Chondrocyte (in vitro differentiated cells): ENCODE results near the gene ACOXL. TPM values are rescaled to one million over a fixed set of nuclear protein-coding genes. Genes with fewer than 3 reads are reported as not detected.

Experiments used
- DNase-seq: peaks from one replicate; pipeline ENCODE4 v3.0.0; 2021; ENCODE audit warnings: mixed read lengths, low spot score
- H3K27ac Mint-ChIP-seq: one replicate; pipeline ENCODE4 v1.8.0; 2021; ENCODE audit warnings: mild to moderate bottlenecking, moderate library complexity, mixed read lengths; ENCODE audit not compliant: unreplicated experiment
- H3K27me3 Mint-ChIP-seq: 2 replicates; pipeline ENCODE4 v1.8.0; 2021; ENCODE audit warnings: low read depth, mixed read lengths
- H3K36me3 Mint-ChIP-seq: 2 replicates; pipeline ENCODE4 v1.8.0; 2021; ENCODE audit warnings: low read depth, mixed read lengths
- H3K4me1 Mint-ChIP-seq: 2 replicates; pipeline ENCODE4 v1.8.0; 2021; ENCODE audit warnings: low read depth, mild to moderate bottlenecking, mixed read lengths
- H3K4me3 Mint-ChIP-seq: one replicate; pipeline ENCODE4 v1.8.0; 2021; ENCODE audit warnings: mild to moderate bottlenecking, moderate library complexity, mixed read lengths; ENCODE audit not compliant: unreplicated experiment
- H3K9me3 Mint-ChIP-seq: 2 replicates; pipeline ENCODE4 v1.8.0; 2021; ENCODE audit warnings: low read depth, mixed read lengths
- total RNA-seq: library from RNA; stranded (reverse); gene quantifications from 3 replicates; pipeline ENCODE4 v1.2.1, GENCODE V29; 2021
- TF ChIP-seq, protein P1 (sequence below): fragments of 200-600 bp; sonication (generic); IDR thresholded peaks from 2 replicates; pipeline ENCODE4 v1.5.0; 2021; ENCODE audit warnings: antibody characterized with exemption, mild to moderate bottlenecking, moderate library complexity

The ACOXL gene
- total RNA-seq, 1 donor from 2014 or later: not detected

DNA sequence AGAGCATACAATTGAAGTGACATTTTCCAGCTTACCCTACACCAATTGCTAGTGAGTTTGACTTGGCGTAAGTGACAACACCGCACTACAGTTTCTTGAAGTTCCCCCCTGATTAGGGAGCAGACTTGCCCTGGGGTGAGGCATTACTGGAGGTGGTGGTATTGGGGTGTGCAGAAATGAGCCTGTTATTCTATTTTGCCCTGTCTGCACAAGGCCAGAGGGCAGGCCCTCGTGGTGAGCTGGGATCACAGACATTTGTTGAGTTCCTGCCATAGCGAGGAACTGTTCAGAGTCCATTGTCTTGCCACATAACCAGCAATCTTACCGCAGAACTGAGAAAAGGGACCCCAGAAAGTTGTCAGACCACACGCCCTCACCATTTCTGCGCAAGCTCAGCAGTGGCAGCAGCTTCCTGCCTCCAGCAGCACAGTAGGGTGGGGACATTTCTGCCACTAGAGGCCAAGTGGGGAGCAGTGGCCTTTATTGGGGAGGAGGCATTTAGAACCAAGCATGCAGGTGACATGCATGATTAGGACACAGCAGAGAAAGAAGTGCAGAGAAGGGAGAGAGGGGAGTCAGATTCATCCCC, 284.8 kb downstream of the ACOXL start:
- peaks cover 24% of the 10 kb centered on the region for H3K27me3 Mint-ChIP-seq
- no peak overlapping the region for H3K27ac Mint-ChIP-seq
- peaks cover 12% of the 10 kb centered on the region for H3K9me3 Mint-ChIP-seq
- H3K36me3 Mint-ChIP-seq: peaks cover 2% of the 10 kb centered on the region
- no peaks in the 10 kb centered on the region for H3K4me1 Mint-ChIP-seq
- H3K4me3 Mint-ChIP-seq: no peak overlapping the region
- TF ChIP-seq, protein P1, sequence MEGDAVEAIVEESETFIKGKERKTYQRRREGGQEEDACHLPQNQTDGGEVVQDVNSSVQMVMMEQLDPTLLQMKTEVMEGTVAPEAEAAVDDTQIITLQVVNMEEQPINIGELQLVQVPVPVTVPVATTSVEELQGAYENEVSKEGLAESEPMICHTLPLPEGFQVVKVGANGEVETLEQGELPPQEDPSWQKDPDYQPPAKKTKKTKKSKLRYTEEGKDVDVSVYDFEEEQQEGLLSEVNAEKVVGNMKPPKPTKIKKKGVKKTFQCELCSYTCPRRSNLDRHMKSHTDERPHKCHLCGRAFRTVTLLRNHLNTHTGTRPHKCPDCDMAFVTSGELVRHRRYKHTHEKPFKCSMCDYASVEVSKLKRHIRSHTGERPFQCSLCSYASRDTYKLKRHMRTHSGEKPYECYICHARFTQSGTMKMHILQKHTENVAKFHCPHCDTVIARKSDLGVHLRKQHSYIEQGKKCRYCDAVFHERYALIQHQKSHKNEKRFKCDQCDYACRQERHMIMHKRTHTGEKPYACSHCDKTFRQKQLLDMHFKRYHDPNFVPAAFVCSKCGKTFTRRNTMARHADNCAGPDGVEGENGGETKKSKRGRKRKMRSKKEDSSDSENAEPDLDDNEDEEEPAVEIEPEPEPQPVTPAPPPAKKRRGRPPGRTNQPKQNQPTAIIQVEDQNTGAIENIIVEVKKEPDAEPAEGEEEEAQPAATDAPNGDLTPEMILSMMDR: no peak
- no peak for DNase-seq

DNA sequence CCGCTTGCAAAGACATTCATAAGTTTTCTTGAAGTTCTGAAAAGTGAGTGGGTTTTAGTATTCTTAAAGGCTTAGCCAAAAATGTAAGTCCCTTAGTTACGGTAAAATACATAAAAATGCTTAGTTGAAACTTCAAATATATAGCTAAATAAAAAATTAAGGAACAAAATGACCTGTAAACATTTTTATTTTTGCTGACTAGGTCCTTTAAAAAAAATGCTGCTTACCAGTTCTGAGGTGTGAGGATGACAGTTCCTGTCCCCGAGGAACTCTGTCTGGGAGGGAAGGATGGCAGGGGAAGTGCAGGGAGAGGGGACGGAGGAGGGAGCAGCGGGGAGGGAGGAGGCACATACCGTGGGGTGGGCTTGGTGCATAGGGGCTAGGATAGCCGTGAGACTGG, 285.5 kb downstream of the ACOXL start:
- peaks cover 7% of the 10 kb centered on the region for H3K9me3 Mint-ChIP-seq
- TF ChIP-seq, protein P1: no peak
- H3K27me3 Mint-ChIP-seq: peaks cover 28% of the 10 kb centered on the region
- peaks cover 2% of the 10 kb centered on the region for H3K36me3 Mint-ChIP-seq
- H3K4me3 Mint-ChIP-seq: no peak overlapping the region
- no peaks in the 10 kb centered on the region for H3K4me1 Mint-ChIP-seq
- no peak for DNase-seq
- H3K27ac Mint-ChIP-seq: no peak overlapping the region

DNA sequence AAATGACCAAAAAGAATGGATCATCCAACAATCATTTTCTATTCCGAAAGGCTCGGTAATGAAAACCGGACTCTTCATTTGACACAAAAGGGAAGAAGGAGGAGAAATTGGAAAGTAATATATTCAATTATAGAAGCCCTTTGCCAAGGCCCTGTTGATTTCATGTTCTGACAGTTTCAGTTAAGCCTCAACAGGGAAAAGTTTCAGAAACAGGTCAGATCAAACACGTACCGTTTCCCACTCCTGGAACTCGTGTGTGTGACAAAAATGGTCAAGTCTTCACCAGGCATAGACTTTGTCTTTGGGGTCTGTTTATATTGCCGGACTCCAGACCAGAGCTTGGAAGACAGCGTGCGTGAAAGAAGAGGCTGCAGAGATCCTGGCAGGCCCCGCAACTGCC, 287.0 kb downstream of the ACOXL start:
- Mint-ChIP-seq H3K9me3 (no peaks in the 10 kb centered on the region), H3K36me3 (peaks cover 2% of the 10 kb centered on the region), H3K27ac (no peak overlapping the region), H3K4me1 (no peaks in the 10 kb centered on the region), H3K27me3 (peaks cover 37% of the 10 kb centered on the region), H3K4me3 (no peak overlapping the region)
- TF ChIP-seq, protein P1: no peak
- DNase-seq: no peak

- H3K27ac Mint-ChIP-seq: no peak overlapping the region
- H3K27me3 Mint-ChIP-seq: peaks cover 52% of the 10 kb centered on the region
- H3K9me3 Mint-ChIP-seq: no peaks in the 10 kb centered on the region
- H3K4me3 Mint-ChIP-seq: no peak overlapping the region
- peaks cover 3% of the 10 kb centered on the region for H3K36me3 Mint-ChIP-seq
- TF ChIP-seq, protein P1: no peak
- H3K4me1 Mint-ChIP-seq: no peaks in the 10 kb centered on the region
- no peak for DNase-seq
These were observed 290.3 kb downstream of the ACOXL start for GRCh38 chr2:111022633-111023032.

GRCh38 chr2:111024496-111024895, 292.1 kb downstream of the ACOXL start:
- no peak for DNase-seq
- Mint-ChIP-seq H3K4me1 (no peaks in the 10 kb centered on the region), H3K4me3 (no peak overlapping the region), H3K9me3 (no peaks in the 10 kb centered on the region), H3K27me3 (peaks cover 51% of the 10 kb centered on the region), H3K27ac (no peak overlapping the region), H3K36me3 (peaks cover 3% of the 10 kb centered on the region)
- TF ChIP-seq, protein P1: no peak
